Measurements from ENCODE around the gene CCDC116. TPM values are rescaled to one million over a fixed set of nuclear protein-coding genes. Genes with fewer than 3 reads are reported as not detected.

CCDC116 gene
- total RNA-seq, 1 donor from 2014 or later, result 0.89 TPM

Small RNA genes lying within 50 kb of the gene (microRNA-seq; reads per million reads assigned to microRNA genes)
- 240 reads per million, percentile 67 among the genes with 10 or more reads in this experiment for gene MIR130B
- gene MIR301B, result not detected

Other genes starting within 250 kb of the CCDC116 start
- not detected for gene RIMBP3B, start 249.0 kb upstream of the CCDC116 start, total RNA-seq
- gene HIC2, start 215.4 kb upstream of the CCDC116 start, total RNA-seq, result 4.8 TPM
- gene TMEM191C, start 165.4 kb upstream of the CCDC116 start, total RNA-seq, result 1.4 TPM
- 0.36 TPM for gene RIMBP3C, start 81.3 kb upstream of the CCDC116 start, total RNA-seq
- 40.8 TPM for gene UBE2L3, start 65.0 kb upstream of the CCDC116 start, total RNA-seq
- gene YDJC, start 2.7 kb upstream of the CCDC116 start, total RNA-seq, result 7.0 TPM
- 21.8 TPM for gene SDF2L1, start 9.5 kb downstream of the CCDC116 start, total RNA-seq
- gene PPIL2, start 33.3 kb downstream of the CCDC116 start, total RNA-seq, result 31.9 TPM
- 8.2 TPM for gene YPEL1, start 103.0 kb downstream of the CCDC116 start, total RNA-seq
- 135 TPM for gene MAPK1, start 234.9 kb downstream of the CCDC116 start, total RNA-seq

All from sciatic nerve (tissue), 1 donor.